Esophagus muscularis mucosa (tissue), 4 donors: ENCODE results near the gene RAMP3. TPM values are rescaled to one million over a fixed set of nuclear protein-coding genes. Genes with fewer than 3 reads are reported as not detected.

ENCODE experiments used
- DNase-seq: peaks from one replicate; pipeline ENCODE4 v3.0.0-alpha.2; 2017; ENCODE audit errors: extremely low spot score
- H3K27ac ChIP-seq, 4 donors: fragments of 200-600 bp; sonication (generic); replicated peaks in 1 of 4; 1 replicate in 3 of 4; 2 replicates in 1 of 4; pipeline ENCODE4 v1.5.1; 2016 to 2019; ENCODE audit warnings: mild to moderate bottlenecking in 1 of 4
- H3K27me3 ChIP-seq, 4 donors: fragments of 200-600 bp; sonication (generic); one replicate each; pipeline versions ENCODE4 v1.5.1 to v1.6.0; 2016 to 2019
- H3K36me3 ChIP-seq, 4 donors: fragments of 200-600 bp; sonication (generic); one replicate each; pipeline ENCODE4 v1.5.1; 2016 to 2019
- H3K4me1 ChIP-seq, 4 donors: fragments of 200-600 bp; sonication (generic); one replicate each; pipeline ENCODE4 v1.5.1; 2016 to 2019
- H3K4me3 ChIP-seq, 4 donors: fragments of 200-600 bp; sonication (generic); 1 replicate in 2 of 4; 2 replicates in 2 of 4; pipeline ENCODE4 v1.5.1; 2016 to 2019; ENCODE audit warnings: mild to moderate bottlenecking in 4 of 4, moderate library complexity in 1 of 4
- H3K9me3 ChIP-seq, 4 donors: fragments of 200-600 bp; sonication (generic); 1 replicate in 3 of 4; 2 replicates in 1 of 4; pipeline ENCODE4 v1.5.1; 2016 to 2019
- CTCF ChIP-seq, 3 experiments: fragments of 200-600 bp in 2 of 3; fragments of 450-650 bp in 1 of 3; sonication (generic) in 2 of 3; IDR thresholded peaks; one replicate each; pipeline ENCODE4 v1.5.1; 2017 to 2019; ENCODE audit warnings: antibody characterized with exemption in 3 of 3, mild to moderate bottlenecking in 2 of 3, moderate library complexity in 1 of 3
- EP300 ChIP-seq: sonication (generic); formaldehyde crosslinking; IDR thresholded peaks from one replicate; pipeline ENCODE4 v1.6.1; 2017; ENCODE audit warnings: antibody characterized with exemption
- POLR2A ChIP-seq: fragments of 450-650 bp; IDR thresholded peaks from one replicate; pipeline ENCODE4 v1.6.1; 2017; ENCODE audit warnings: antibody characterized with exemption, moderate library complexity, mild to moderate bottlenecking, low read depth
- POLR2AphosphoS5 ChIP-seq, 2 donors: sonication (generic); formaldehyde crosslinking; IDR thresholded peaks; one replicate each; pipeline ENCODE4 v1.6.1; 2017; ENCODE audit warnings: antibody characterized with exemption in 2 of 2
- WGBS: methylation state at CpG from one replicate; pipeline ENCODE4 v1.1.5; 2018; 5-methylcytosine and 5-hydroxymethylcytosine counted together
- intact Hi-C: fragments of 100-400 bp; cut with DNase I; formaldehyde crosslinking; loops from one replicate; pipeline ENCODE4 v1.15.1; 2023
- total RNA-seq, 4 donors: library from RNA; depleted of rRNA; stranded (reverse); fragments of >200 nt; gene quantifications; one replicate each; pipeline versions ENCODE4 v1.1.0 to v1.2.1, GENCODE V29; 2016

Gene RAMP3
- total RNA-seq, 4 donors from 2014 or later, result 30.7 to 112 (median 77.2) TPM

GRCh38 chr7:45190406-45191165 is 33.0 kb downstream of the RAMP3 start:
- Histone ChIP-seq H3K4me3 (no peak overlapping the region), H3K27me3 (no peaks in the 10 kb centered on the region), H3K27ac (no peak overlapping the region), H3K9me3 (no peaks in the 10 kb centered on the region), H3K4me1 (peaks cover 3 to 13% (median 9%) of the 10 kb centered on the region in 4 donors), H3K36me3 (peaks cover 0 to 19% (median 2%) of the 10 kb centered on the region in 4 donors)
- TF ChIP-seq EP300 (no peak), POLR2A (no peak), POLR2AphosphoS5 (IDR thresholded peaks at IDR 0.05) (no peak), CTCF (IDR thresholded peaks at IDR 0.05) (no peak)
- WGBS, result 84% methylated on average over 14 of the region's 15 CpGs
- DNase-seq, result no peak
- intact Hi-C loops, result no loop called here

GRCh38 chr7:45191396-45191795 is 33.8 kb downstream of the RAMP3 start:
- WGBS, result 85% methylated on average over 3 of the region's 3 CpGs
- no peak for TF ChIP-seq POLR2A
- no peak for TF ChIP-seq POLR2AphosphoS5 (IDR thresholded peaks at IDR 0.05)
- no peak for TF ChIP-seq CTCF (IDR thresholded peaks at IDR 0.05)
- no peak for TF ChIP-seq EP300
- intact Hi-C loops, result no loop called here
- peaks cover 3 to 13% (median 9%) of the 10 kb centered on the region in 4 donors for H3K4me1 ChIP-seq
- H3K4me3 ChIP-seq, result no peak overlapping the region
- H3K27ac ChIP-seq, result no peak overlapping the region
- no peaks in the 10 kb centered on the region for H3K9me3 ChIP-seq
- no peaks in the 10 kb centered on the region for H3K27me3 ChIP-seq
- H3K36me3 ChIP-seq, result peaks cover 0 to 14% (median under 1%) of the 10 kb centered on the region in 4 donors
- no peak for DNase-seq

GRCh38 chr7:45192621-45193041 is 35.0 kb downstream of the RAMP3 start:
- WGBS, result 69% methylated on average over 11 of the region's 11 CpGs
- Histone ChIP-seq H3K4me3 (no peak overlapping the region), H3K27ac (no peak overlapping the region), H3K36me3 (peaks cover 0 to 8% (median 0%) of the 10 kb centered on the region in 4 donors), H3K9me3 (no peaks in the 10 kb centered on the region), H3K27me3 (no peaks in the 10 kb centered on the region), H3K4me1 (peaks cover 3 to 13% (median 9%) of the 10 kb centered on the region in 4 donors)
- intact Hi-C loops, result no loop called here
- TF ChIP-seq POLR2AphosphoS5 (IDR thresholded peaks at IDR 0.05), result no peak
- no peak for TF ChIP-seq CTCF (IDR thresholded peaks at IDR 0.05)
- no peak for TF ChIP-seq EP300
- no peak for TF ChIP-seq POLR2A
- no peak for DNase-seq

GRCh38 chr7:45193828-45194227 is 36.2 kb downstream of the RAMP3 start:
- no peak for TF ChIP-seq CTCF (IDR thresholded peaks at IDR 0.05)
- TF ChIP-seq POLR2A, result no peak
- TF ChIP-seq POLR2AphosphoS5 (IDR thresholded peaks at IDR 0.05), result no peak
- no peak for TF ChIP-seq EP300
- H3K9me3 ChIP-seq, result no peaks in the 10 kb centered on the region
- peaks cover 3 to 13% (median 9%) of the 10 kb centered on the region in 4 donors for H3K4me1 ChIP-seq
- intact Hi-C loops, result no loop called here
- no peak overlapping the region for H3K27ac ChIP-seq
- peaks cover 0 to 2% (median 0%) of the 10 kb centered on the region in 4 donors for H3K36me3 ChIP-seq
- 40% methylated on average over 3 of the region's 4 CpGs for WGBS
- DNase-seq, result no peak
- no peak overlapping the region for H3K4me3 ChIP-seq
- no peaks in the 10 kb centered on the region for H3K27me3 ChIP-seq
